K562 (cell line): ENCODE results near the gene ST7. TPM values are rescaled to one million over a fixed set of nuclear protein-coding genes. Genes with fewer than 3 reads are reported as not detected.

Source experiments
- CEBPG ChIP-seq, 3 experiments: fragments of 200-800 bp in 1 of 3; sonication (Bioruptor generic) in 1 of 3; sonication (generic) in 1 of 3; formaldehyde crosslinking in 1 of 3; IDR thresholded peaks in 2 of 3; conservative IDR thresholded peaks in 1 of 3; 2 replicates each; pipeline versions ENCODE4 v1.6.1 to v1.8.0; 2016 to 2022; ENCODE audit warnings: missing compliant biosample characterization in 2 of 3, missing genetic modification characterization in 2 of 3, mild to moderate bottlenecking in 1 of 3, missing genetic modification reagents in 1 of 3
- ELF1 ChIP-seq: fragments of 200-800 bp; sonication (Bioruptor generic); IDR thresholded peaks from 2 replicates; pipeline ENCODE4 v1.6.1; 2016; ENCODE audit warnings: missing genetic modification characterization, missing compliant biosample characterization
- HCFC1 ChIP-seq: IDR thresholded peaks from 2 replicates; pipeline ENCODE4 v1.6.1; 2012; ENCODE audit warnings: low read depth, low read length, improper control_type of control experiment
- HSF4 ChIP-seq: fragments of 250-450 bp; sonication (Bioruptor Pico); IDR thresholded peaks from 2 replicates; pipeline ENCODE4 v2.1.2; 2022; ENCODE audit warnings: mild to moderate bottlenecking, moderate library complexity, borderline replicate concordance
- JUND ChIP-seq, 2 experiments: IDR thresholded peaks; 2 replicates in 1 of 2; 3 replicates in 1 of 2; pipeline ENCODE4 v1.6.1; 2011; ENCODE audit warnings: borderline replicate concordance in 2 of 2, low read depth in 2 of 2, low read length in 2 of 2, improper control_type of control experiment in 1 of 2, missing biosample characterization in 1 of 2, missing genetic modification characterization in 1 of 2, missing genetic modification reagents in 1 of 2
- KLF6 ChIP-seq: fragments of 250-450 bp; sonication (Bioruptor Pico); IDR thresholded peaks from 2 replicates; pipeline ENCODE4 v1.4.0; 2020; ENCODE audit warnings: mild to moderate bottlenecking, moderate library complexity, borderline replicate concordance
- MECOM ChIP-seq: fragments of 250-450 bp; sonication (Bioruptor Pico); IDR thresholded peaks from 2 replicates; pipeline ENCODE4 v1.8.0; 2022; ENCODE audit warnings: inconsistent platforms
- RAD21 ChIP-seq, 2 experiments: fragments of 250-450 bp in 1 of 2; fragments of 450-650 bp in 1 of 2; sonication (Bioruptor Pico) in 1 of 2; formaldehyde crosslinking in 1 of 2; IDR thresholded peaks in 1 of 2; conservative IDR thresholded peaks in 1 of 2; 2 replicates each; pipeline versions ENCODE4 v1.4.0 to v1.8.0; 2020 to 2022; ENCODE audit warnings: mild to moderate bottlenecking in 2 of 2, moderate library complexity in 1 of 2
- ZNF134 ChIP-seq: fragments of 250-450 bp; sonication (Bioruptor Pico); conservative IDR thresholded peaks from 2 replicates; pipeline ENCODE4 v1.4.0; 2020
- ZNF232 ChIP-seq: sonication (generic); formaldehyde crosslinking; IDR thresholded peaks from 2 replicates; pipeline ENCODE4 v1.8.0; 2022; ENCODE audit warnings: mild to moderate bottlenecking, missing genetic modification reagents
- ZNF311 ChIP-seq: fragments of 250-450 bp; sonication (Bioruptor Pico); IDR thresholded peaks from 2 replicates; pipeline ENCODE4 v1.4.0; 2020; ENCODE audit warnings: mild to moderate bottlenecking, moderate library complexity
- ZNF76 ChIP-seq: fragments of 250-450 bp; sonication (Bioruptor Pico); IDR thresholded peaks from 2 replicates; pipeline ENCODE4 v1.4.0; 2020; ENCODE audit warnings: mild to moderate bottlenecking, moderate library complexity, borderline replicate concordance
- ZNF766 ChIP-seq: fragments of 200-800 bp; sonication (Bioruptor generic); conservative IDR thresholded peaks from 2 replicates; pipeline ENCODE4 v1.6.1; 2016; ENCODE audit warnings: missing genetic modification characterization, missing compliant biosample characterization
- polyA plus RNA-seq, 8 experiments: library from polyadenylated mRNA; depleted of rRNA in 4 of 8; stranded (reverse) in 5 of 8; unstranded in 3 of 8; fragments of >200 nt; fragmentation: Nextera tagmentation in 2 of 8; fragmentation: Illumina TruSeq in 1 of 8; extraction: Ambion mirVana in 2 of 8; extraction: Trizol in 1 of 8; gene quantifications; 2 replicates each; pipeline versions ENCODE4 v1.2.1 to v1.2.3, GENCODE V29; 2011 to 2014; ENCODE audit warnings: inconsistent platforms in 1 of 8, missing spikeins in 1 of 8
- total RNA-seq, 7 experiments: library from RNA; depleted of rRNA in 6 of 7; stranded (reverse); fragments of >200 nt in 6 of 7; fragmentation: Illumina TruSeq in 2 of 7; extraction: Trizol in 2 of 7; gene quantifications; 2 replicates each; pipeline versions ENCODE4 v1.2.1 to v1.2.3, GENCODE V29; 2011 to 2021; ENCODE audit warnings: low replicate concordance in 1 of 7
- TF ChIP-seq, protein P1 (sequence below): fragments of 250-450 bp; sonication (Bioruptor Pico); IDR thresholded peaks from 2 replicates; pipeline ENCODE4 v1.9.0; 2021; ENCODE audit warnings: mild to moderate bottlenecking, inconsistent platforms
- TF ChIP-seq, protein P2 (sequence below), 2 experiments: fragments of 450-650 bp in 1 of 2; IDR thresholded peaks; 2 replicates each; pipeline ENCODE4 v1.6.1; 2011 to 2017; ENCODE audit warnings: low read depth in 2 of 2, antibody characterized with exemption in 1 of 2, borderline replicate concordance in 1 of 2, low read length in 1 of 2, mild to moderate bottlenecking in 1 of 2, mixed read lengths in 1 of 2; ENCODE audit not compliant: control insufficient read depth in 1 of 2
- TF ChIP-seq, protein P3 (sequence below): sonication (generic); formaldehyde crosslinking; IDR thresholded peaks from 2 replicates; pipeline ENCODE4 v1.8.0; 2022; ENCODE audit warnings: mild to moderate bottlenecking, missing genetic modification reagents

ST7 gene
- total and polyA plus RNA-seq, 9 of the 15 experiments (the other 6 are each of a cell fraction or from before 2014, with no cell fraction given) = 23.9 to 56.3 (median 36.9) TPM

DNA sequence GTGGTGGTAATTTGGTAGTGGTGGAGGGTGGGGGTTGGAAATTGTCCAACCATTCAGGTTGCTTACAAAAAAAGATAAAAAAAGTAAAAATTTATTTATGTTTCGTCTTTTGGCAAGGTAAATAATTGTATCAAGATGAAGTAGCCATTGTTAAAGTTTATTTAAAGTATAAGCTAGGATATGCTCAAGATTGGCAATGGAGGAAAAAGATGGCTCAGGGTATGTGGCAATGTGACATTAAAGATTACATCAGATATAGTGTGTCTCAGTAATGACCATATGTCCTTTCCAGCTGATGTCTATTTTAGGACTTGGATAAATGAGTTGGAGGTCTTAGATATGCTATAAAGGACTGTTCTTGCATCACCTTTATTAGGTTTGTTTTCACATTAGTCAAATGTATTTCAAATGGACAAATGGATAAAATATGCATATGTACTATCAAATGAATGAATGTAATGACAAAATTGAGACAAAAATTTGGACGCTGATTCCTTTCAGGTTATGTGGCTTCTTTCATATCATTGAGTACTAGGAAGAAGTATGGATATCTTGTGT lies 60.9 kb downstream of the ST7 start (continued):
- TF ChIP-seq, protein P1, sequence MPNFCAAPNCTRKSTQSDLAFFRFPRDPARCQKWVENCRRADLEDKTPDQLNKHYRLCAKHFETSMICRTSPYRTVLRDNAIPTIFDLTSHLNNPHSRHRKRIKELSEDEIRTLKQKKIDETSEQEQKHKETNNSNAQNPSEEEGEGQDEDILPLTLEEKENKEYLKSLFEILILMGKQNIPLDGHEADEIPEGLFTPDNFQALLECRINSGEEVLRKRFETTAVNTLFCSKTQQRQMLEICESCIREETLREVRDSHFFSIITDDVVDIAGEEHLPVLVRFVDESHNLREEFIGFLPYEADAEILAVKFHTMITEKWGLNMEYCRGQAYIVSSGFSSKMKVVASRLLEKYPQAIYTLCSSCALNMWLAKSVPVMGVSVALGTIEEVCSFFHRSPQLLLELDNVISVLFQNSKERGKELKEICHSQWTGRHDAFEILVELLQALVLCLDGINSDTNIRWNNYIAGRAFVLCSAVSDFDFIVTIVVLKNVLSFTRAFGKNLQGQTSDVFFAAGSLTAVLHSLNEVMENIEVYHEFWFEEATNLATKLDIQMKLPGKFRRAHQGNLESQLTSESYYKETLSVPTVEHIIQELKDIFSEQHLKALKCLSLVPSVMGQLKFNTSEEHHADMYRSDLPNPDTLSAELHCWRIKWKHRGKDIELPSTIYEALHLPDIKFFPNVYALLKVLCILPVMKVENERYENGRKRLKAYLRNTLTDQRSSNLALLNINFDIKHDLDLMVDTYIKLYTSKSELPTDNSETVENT (CRISPR knock-in tag) = no peak
- peak; percentile 34; the same call in 1 of the 2 replicates for TF ChIP-seq HSF4 (CRISPR knock-in tag)
- peak; percentile 34; the same call in 1 of the 2 replicates for TF ChIP-seq JUND (IDR thresholded peaks at IDR 0.05; ENCODE audit: borderline replicate concordance, low read depth, low read length)
- peak; percentile 67; the same call in 2 of the 3 replicates for TF ChIP-seq JUND (tag; IDR thresholded peaks at IDR 0.05; ENCODE audit: borderline replicate concordance, low read depth, low read length)
- 0 out of 2 replicates have a peak, but pooled peaks have one; percentile 13 for TF ChIP-seq ZNF76 (CRISPR knock-in tag)
- peak; percentile 56; the same call in 1 of the 2 replicates for TF ChIP-seq KLF6 (CRISPR knock-in tag)
- TF ChIP-seq, protein P2, sequence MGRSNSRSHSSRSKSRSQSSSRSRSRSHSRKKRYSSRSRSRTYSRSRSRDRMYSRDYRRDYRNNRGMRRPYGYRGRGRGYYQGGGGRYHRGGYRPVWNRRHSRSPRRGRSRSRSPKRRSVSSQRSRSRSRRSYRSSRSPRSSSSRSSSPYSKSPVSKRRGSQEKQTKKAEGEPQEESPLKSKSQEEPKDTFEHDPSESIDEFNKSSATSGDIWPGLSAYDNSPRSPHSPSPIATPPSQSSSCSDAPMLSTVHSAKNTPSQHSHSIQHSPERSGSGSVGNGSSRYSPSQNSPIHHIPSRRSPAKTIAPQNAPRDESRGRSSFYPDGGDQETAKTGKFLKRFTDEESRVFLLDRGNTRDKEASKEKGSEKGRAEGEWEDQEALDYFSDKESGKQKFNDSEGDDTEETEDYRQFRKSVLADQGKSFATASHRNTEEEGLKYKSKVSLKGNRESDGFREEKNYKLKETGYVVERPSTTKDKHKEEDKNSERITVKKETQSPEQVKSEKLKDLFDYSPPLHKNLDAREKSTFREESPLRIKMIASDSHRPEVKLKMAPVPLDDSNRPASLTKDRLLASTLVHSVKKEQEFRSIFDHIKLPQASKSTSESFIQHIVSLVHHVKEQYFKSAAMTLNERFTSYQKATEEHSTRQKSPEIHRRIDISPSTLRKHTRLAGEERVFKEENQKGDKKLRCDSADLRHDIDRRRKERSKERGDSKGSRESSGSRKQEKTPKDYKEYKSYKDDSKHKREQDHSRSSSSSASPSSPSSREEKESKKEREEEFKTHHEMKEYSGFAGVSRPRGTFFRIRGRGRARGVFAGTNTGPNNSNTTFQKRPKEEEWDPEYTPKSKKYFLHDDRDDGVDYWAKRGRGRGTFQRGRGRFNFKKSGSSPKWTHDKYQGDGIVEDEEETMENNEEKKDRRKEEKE (IDR thresholded peaks at IDR 0.05; ENCODE audit: borderline replicate concordance in 1 of 2, control insufficient read depth in 1 of 2, low read depth in 2 of 2, low read length in 1 of 2) = 0 out of 4 replicates have a peak, but pooled peaks of 1 of the 2 experiments have one; percentile 33
- peak; percentile 80; the same call in 1 of the 2 replicates for TF ChIP-seq CEBPG (CRISPR knock-in tag; IDR thresholded peaks at IDR 0.05)
- peak; percentile 94 to 97 for TF ChIP-seq CEBPG (tag; conservative IDR thresholded peaks at IDR 0.05 in 1 of 2, IDR thresholded peaks at IDR 0.05 in 1 of 2)
- TF ChIP-seq ELF1 (tag) = no peak
- TF ChIP-seq ZNF311 (CRISPR knock-in tag) = peak; percentile 40; the same call in 1 of the 2 replicates
- no peak for TF ChIP-seq RAD21 (CRISPR knock-in tag; conservative IDR thresholded peaks at IDR 0.05 in 1 of 2, IDR thresholded peaks at IDR 0.05 in 1 of 2)
- TF ChIP-seq, protein P3, sequence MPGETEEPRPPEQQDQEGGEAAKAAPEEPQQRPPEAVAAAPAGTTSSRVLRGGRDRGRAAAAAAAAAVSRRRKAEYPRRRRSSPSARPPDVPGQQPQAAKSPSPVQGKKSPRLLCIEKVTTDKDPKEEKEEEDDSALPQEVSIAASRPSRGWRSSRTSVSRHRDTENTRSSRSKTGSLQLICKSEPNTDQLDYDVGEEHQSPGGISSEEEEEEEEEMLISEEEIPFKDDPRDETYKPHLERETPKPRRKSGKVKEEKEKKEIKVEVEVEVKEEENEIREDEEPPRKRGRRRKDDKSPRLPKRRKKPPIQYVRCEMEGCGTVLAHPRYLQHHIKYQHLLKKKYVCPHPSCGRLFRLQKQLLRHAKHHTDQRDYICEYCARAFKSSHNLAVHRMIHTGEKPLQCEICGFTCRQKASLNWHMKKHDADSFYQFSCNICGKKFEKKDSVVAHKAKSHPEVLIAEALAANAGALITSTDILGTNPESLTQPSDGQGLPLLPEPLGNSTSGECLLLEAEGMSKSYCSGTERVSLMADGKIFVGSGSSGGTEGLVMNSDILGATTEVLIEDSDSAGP (CRISPR knock-in tag) = no peak
- TF ChIP-seq HCFC1 = no peak
- TF ChIP-seq ZNF766 (CRISPR knock-in tag) = peak; percentile 61
- no peak for TF ChIP-seq ZNF134 (CRISPR knock-in tag)
- peak; percentile 88 for TF ChIP-seq MECOM
- TF ChIP-seq ZNF232 = no peak
